Stomach (tissue), 9 donors: Measurements from ENCODE around the gene GPR176. TPM values are rescaled to one million over a fixed set of nuclear protein-coding genes. Genes with fewer than 3 reads are reported as not detected.

Experiments used
- DNase-seq, 2 donors: peaks; one replicate each; pipeline versions ENCODE4 v3.0.0 to v3.0.0-alpha.2; 2013 to 2019
- H3K27ac ChIP-seq, 5 donors: fragments of 200-600 bp in 4 of 5; sonication (generic) in 4 of 5; one replicate each; pipeline ENCODE4 v1.5.1; 2013 to 2019; ENCODE audit warnings: mild to moderate bottlenecking in 1 of 5, moderate library complexity in 1 of 5
- H3K27me3 ChIP-seq, 3 donors: fragments of 200-600 bp; sonication (generic); one replicate each; pipeline ENCODE4 v1.5.1; 2017 to 2019; ENCODE audit warnings: mixed run types in 1 of 3
- H3K36me3 ChIP-seq, 4 donors: fragments of 200-600 bp; sonication (generic); 1 replicate in 3 of 4; 2 replicates in 1 of 4; pipeline ENCODE4 v1.5.1; 2016 to 2019
- H3K4me1 ChIP-seq, 4 donors: fragments of 200-600 bp; sonication (generic); one replicate each; pipeline ENCODE4 v1.5.1; 2016 to 2019
- H3K4me3 ChIP-seq, 4 donors: fragments of 200-600 bp; sonication (generic) in 3 of 4; one replicate each; pipeline ENCODE4 v1.5.1; 2016 to 2019; ENCODE audit warnings: mild to moderate bottlenecking in 1 of 4
- H3K9me3 ChIP-seq, 4 donors: fragments of 200-600 bp; sonication (generic); one replicate each; pipeline ENCODE4 v1.5.1; 2016 to 2019
- EP300 ChIP-seq: sonication (generic); formaldehyde crosslinking; IDR thresholded peaks from one replicate; pipeline ENCODE4 v1.6.1; 2017; ENCODE audit warnings: antibody characterized with exemption
- POLR2A ChIP-seq, 4 donors: fragments of 450-650 bp; IDR thresholded peaks; one replicate each; pipeline ENCODE4 v1.6.1; 2016; ENCODE audit warnings: antibody characterized with exemption in 4 of 4, control low read depth in 2 of 4, mild to moderate bottlenecking in 1 of 4, moderate library complexity in 1 of 4
- POLR2AphosphoS5 ChIP-seq, 3 donors: sonication (generic); formaldehyde crosslinking; IDR thresholded peaks; one replicate each; pipeline ENCODE4 v1.6.1; 2016; ENCODE audit warnings: antibody characterized with exemption in 3 of 3
- WGBS, 5 donors: extraction: QIAGEN DNeasy Blood & Tissue Kit in 3 of 5; methylation state at CpG; one replicate each; pipeline versions ENCODE4 v1.1.5 to v1.1.7; 2013 to 2018; 5-methylcytosine and 5-hydroxymethylcytosine counted together
- intact Hi-C: fragments of 100-400 bp; cut with DNase I; formaldehyde crosslinking; loops from one replicate; pipeline ENCODE4 v1.15.1; 2023; ENCODE audit warnings: low total_unique reads
- polyA plus RNA-seq, 3 donors: library from polyadenylated mRNA; stranded (reverse); fragments of 200-250 nt; gene quantifications; one replicate each; pipeline ENCODE4 v1.2.3, GENCODE V29; 2013
- total RNA-seq, 5 donors: library from RNA; depleted of rRNA; stranded (reverse); fragments of >200 nt; gene quantifications; one replicate each; pipeline versions ENCODE4 v1.1.0 to v1.2.3, GENCODE V29; 2014 to 2016
- TF ChIP-seq, protein P1 (sequence below), 7 experiments: fragments of 450-650 bp in 4 of 7; fragments of 200-600 bp in 3 of 7; sonication (generic) in 3 of 7; IDR thresholded peaks; one replicate each; pipeline ENCODE4 v1.5.1; 2016 to 2019; ENCODE audit warnings: antibody characterized with exemption in 7 of 7, control low read depth in 2 of 7, mild to moderate bottlenecking in 1 of 7
- donor health status: healthy with polysubstance abuse.
- donor health status: Bipolar disorder and iron deficiency.
- donor health status: healthy.

Gene GPR176
- total and polyA plus RNA-seq, 8 donors, result 0.29 to 10.1 (median 1.3) TPM; not detected in 1

DNA sequence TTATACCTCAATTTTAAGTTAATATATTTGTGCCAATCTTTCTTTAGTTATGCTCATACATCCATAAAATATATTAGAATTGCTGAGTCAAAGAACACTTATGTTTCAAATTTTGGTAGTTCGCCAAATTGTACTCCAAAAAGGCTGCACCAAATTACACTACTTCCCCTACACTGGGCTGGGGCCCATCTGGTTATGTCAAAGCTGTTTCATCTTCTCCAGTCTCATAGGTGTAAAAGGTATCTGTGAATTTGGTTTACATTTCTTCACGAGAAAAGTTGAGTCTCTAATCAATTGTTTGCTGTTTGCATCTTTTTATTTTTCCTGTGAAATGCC, 138.1 kb downstream of the GPR176 start:
- Histone ChIP-seq H3K9me3 (no peaks in the 10 kb centered on the region), H3K36me3 (no peaks in the 10 kb centered on the region), H3K4me1 (peaks cover 10 to 47% (median 35%) of the 10 kb centered on the region in 4 donors), H3K27me3 (no peaks in the 10 kb centered on the region), H3K27ac (peak overlapping the region in 4 of 5 donors; percentile 72 to 91 (median 84)), H3K4me3 (peak overlapping the region; percentile 67 to 85 (median 74))
- WGBS, 5 donors, result 49 to 70% (median 58%) methylated on average over 2 of the region's 2 CpGs
- no peak for DNase-seq
- no peak for TF ChIP-seq POLR2A (IDR thresholded peaks at IDR 0.05)
- no peak for TF ChIP-seq EP300
- TF ChIP-seq, protein P1, sequence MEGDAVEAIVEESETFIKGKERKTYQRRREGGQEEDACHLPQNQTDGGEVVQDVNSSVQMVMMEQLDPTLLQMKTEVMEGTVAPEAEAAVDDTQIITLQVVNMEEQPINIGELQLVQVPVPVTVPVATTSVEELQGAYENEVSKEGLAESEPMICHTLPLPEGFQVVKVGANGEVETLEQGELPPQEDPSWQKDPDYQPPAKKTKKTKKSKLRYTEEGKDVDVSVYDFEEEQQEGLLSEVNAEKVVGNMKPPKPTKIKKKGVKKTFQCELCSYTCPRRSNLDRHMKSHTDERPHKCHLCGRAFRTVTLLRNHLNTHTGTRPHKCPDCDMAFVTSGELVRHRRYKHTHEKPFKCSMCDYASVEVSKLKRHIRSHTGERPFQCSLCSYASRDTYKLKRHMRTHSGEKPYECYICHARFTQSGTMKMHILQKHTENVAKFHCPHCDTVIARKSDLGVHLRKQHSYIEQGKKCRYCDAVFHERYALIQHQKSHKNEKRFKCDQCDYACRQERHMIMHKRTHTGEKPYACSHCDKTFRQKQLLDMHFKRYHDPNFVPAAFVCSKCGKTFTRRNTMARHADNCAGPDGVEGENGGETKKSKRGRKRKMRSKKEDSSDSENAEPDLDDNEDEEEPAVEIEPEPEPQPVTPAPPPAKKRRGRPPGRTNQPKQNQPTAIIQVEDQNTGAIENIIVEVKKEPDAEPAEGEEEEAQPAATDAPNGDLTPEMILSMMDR (IDR thresholded peaks at IDR 0.05), result no peak
- no peak for TF ChIP-seq POLR2AphosphoS5 (IDR thresholded peaks at IDR 0.05)
- intact Hi-C loops, result no loop called here

DNA sequence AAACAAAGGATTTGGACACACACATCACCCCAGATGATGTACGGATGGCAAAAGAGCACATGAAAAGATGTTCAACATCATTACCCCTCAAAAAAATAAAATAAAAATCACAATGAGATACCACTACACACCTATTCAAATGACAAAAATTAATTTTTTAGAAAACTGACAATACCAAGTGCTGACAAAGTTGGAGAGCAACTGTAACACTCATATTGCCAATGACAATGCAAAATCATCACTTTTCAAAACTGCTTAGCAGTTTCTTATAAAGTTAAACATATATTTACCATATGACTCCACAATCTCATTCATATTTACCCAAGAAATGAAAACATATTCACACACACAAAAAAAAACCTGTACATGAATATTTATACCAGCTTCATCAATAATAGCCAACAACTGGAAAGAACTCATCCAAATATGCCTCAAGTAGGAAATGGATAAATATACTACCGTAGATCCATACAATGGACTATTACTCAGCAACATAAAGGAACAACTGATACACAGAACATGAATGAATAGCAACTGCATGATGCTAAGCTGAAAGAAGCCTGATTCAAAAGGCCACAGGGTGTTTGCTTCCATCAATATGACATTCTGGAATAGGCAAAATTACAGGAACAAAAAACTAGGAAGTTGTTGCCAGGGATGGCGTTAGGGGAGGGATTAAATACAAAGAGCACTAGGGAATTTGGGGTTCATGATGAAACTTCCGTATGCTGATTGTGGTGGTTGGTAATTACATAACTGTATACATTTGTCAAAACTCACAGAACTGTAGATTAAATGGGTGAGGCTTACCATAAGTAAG, 138.7 kb downstream of the GPR176 start:
- 80 to 93% (median 88%) methylated on average over 4 of the region's 4 CpGs for WGBS, 5 donors
- Histone ChIP-seq H3K9me3 (no peaks in the 10 kb centered on the region), H3K27me3 (no peaks in the 10 kb centered on the region), H3K27ac (peak overlapping the region in 1 of 5 donors; percentile 83), H3K36me3 (no peaks in the 10 kb centered on the region), H3K4me1 (peaks cover 10 to 41% (median 32%) of the 10 kb centered on the region in 4 donors), H3K4me3 (no peak overlapping the region)
- no peak for TF ChIP-seq EP300
- TF ChIP-seq POLR2AphosphoS5 (IDR thresholded peaks at IDR 0.05), result no peak
- TF ChIP-seq, protein P1 (IDR thresholded peaks at IDR 0.05), result no peak
- no peak for TF ChIP-seq POLR2A (IDR thresholded peaks at IDR 0.05)
- intact Hi-C loops, result no loop called here
- DNase-seq, result no peak

DNA sequence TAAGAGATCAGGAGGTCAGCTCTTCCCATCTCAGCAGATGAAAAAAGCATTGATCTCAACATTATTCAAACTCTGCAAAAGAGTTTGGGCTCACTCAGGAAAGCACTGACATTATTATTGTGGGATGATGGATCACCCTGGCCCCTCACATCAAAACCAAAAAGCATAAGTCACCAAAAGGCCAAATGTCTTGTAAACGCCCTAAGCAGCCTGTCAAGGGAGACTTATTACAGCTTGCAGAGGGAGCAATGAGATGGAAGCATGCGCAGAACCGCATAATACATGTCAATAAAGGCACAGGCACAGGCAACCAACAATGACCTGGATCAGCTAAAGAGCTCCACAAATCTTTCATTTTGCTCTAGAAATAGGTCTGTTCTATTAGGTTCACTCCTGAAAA, 142.0 kb downstream of the GPR176 start:
- no peak for TF ChIP-seq POLR2AphosphoS5 (IDR thresholded peaks at IDR 0.05)
- TF ChIP-seq POLR2A (IDR thresholded peaks at IDR 0.05), result no peak
- TF ChIP-seq EP300, result no peak
- TF ChIP-seq, protein P1 (IDR thresholded peaks at IDR 0.05), result no peak
- intact Hi-C loops, result no loop called here
- WGBS, 5 donors, result 43 to 50% (median 45%) methylated on average over 3 of the region's 3 CpGs

DNA sequence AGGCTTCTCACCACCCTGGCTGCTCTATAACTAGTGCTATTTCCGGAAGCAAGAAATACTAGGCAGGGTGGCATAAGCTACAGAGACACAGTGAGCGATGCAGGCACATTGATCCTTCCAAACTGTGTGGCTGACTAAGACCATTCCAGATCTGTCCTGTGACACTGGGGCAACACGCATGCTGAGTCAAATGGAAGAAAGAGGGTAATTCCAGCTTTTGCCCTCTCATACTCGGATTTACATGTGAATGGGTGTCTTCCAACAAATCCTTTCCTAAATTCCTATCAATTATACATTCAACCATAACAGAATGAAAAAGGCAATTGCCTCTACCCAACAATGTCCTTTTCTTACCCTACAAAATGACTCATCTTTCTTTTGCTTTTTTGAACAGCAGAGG, 142.6 kb downstream of the GPR176 start:
- TF ChIP-seq POLR2A (IDR thresholded peaks at IDR 0.05) (no peak), POLR2AphosphoS5 (IDR thresholded peaks at IDR 0.05) (no peak), EP300 (no peak)
- TF ChIP-seq, protein P1 (IDR thresholded peaks at IDR 0.05), result no peak
- Histone ChIP-seq H3K9me3 (no peaks in the 10 kb centered on the region), H3K27me3 (no peaks in the 10 kb centered on the region), H3K36me3 (no peaks in the 10 kb centered on the region), H3K4me1 (peaks cover 0 to 9% (median 3%) of the 10 kb centered on the region in 4 donors), H3K27ac (no peak overlapping the region), H3K4me3 (no peak overlapping the region)
- 70 to 79% (median 73%) methylated on average over 4 of the region's 4 CpGs for WGBS, 5 donors
- no peak for DNase-seq
- intact Hi-C loops, result no loop called here

More for the DNA sequence above, 142.0 kb downstream of the GPR176 start:
- H3K4me3 ChIP-seq, result no peak overlapping the region
- peaks cover 0 to 9% (median 3%) of the 10 kb centered on the region in 4 donors for H3K4me1 ChIP-seq
- H3K36me3 ChIP-seq, result no peaks in the 10 kb centered on the region
- no peaks in the 10 kb centered on the region for H3K9me3 ChIP-seq
- H3K27ac ChIP-seq, result no peak overlapping the region
- no peaks in the 10 kb centered on the region for H3K27me3 ChIP-seq
- peak in 1 of 2 donors; percentile 42 for DNase-seq
